DOHH2 (cell line): Measurements from ENCODE around the gene CTTNBP2.

Source experiments
- EZH2phosphoT487 ChIP-seq: fragments of 200-600 bp; sonication (generic); IDR thresholded peaks from 2 replicates; pipeline ENCODE4 v1.6.1; 2017; ENCODE audit warnings: borderline replicate concordance, mild to moderate bottlenecking, antibody characterized with exemption, low read length, moderate library complexity, mixed read lengths
- TF ChIP-seq, protein P1 (sequence below): fragments of 200-600 bp; sonication (generic); IDR thresholded peaks from one replicate; pipeline ENCODE4 v1.5.1; 2014; ENCODE audit warnings: antibody characterized with exemption, mild to moderate bottlenecking, low read depth, low read length; ENCODE audit not compliant: poor library complexity, severe bottlenecking

DNA sequence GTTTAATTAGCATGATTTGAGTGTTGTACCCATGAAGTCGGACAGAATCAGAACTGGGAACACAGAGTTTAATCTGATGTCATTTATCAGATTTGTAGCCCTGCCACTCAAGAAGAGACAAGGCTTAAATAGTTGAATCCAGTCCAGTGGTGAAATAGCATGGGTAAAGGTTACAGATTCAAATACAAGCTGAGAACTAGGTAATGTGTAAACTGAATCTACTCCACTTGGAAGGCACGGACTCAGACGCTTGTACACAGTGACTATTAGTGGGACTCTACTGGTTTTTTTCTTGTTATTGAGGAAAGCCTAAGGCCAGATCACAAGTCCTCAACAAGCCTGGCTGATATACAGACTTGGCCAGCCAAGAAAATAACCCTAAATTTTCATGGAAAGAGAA, 142.9 kb downstream of the CTTNBP2 start:
- TF ChIP-seq, protein P1, sequence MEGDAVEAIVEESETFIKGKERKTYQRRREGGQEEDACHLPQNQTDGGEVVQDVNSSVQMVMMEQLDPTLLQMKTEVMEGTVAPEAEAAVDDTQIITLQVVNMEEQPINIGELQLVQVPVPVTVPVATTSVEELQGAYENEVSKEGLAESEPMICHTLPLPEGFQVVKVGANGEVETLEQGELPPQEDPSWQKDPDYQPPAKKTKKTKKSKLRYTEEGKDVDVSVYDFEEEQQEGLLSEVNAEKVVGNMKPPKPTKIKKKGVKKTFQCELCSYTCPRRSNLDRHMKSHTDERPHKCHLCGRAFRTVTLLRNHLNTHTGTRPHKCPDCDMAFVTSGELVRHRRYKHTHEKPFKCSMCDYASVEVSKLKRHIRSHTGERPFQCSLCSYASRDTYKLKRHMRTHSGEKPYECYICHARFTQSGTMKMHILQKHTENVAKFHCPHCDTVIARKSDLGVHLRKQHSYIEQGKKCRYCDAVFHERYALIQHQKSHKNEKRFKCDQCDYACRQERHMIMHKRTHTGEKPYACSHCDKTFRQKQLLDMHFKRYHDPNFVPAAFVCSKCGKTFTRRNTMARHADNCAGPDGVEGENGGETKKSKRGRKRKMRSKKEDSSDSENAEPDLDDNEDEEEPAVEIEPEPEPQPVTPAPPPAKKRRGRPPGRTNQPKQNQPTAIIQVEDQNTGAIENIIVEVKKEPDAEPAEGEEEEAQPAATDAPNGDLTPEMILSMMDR, result no peak
- TF ChIP-seq EZH2phosphoT487, result no peak
